HEK293 (cell line): ENCODE data around the gene MAPK8IP3.

Source experiments
- CTCF ChIA-PET: fragments of 350-600 bp; formaldehyde crosslinking; extraction: SDS; loops from one replicate; lab custom pipeline; 2021; ENCODE audit warnings: antibody characterized with exemption; lab: Yijun Ruan, JAX
- POLR2A ChIA-PET: fragments of 300-600 bp; formaldehyde crosslinking; extraction: SDS; loops from one replicate; lab custom pipeline; 2020; ENCODE audit warnings: antibody characterized with exemption, inconsistent platforms; lab: Yijun Ruan, JAX
- H3K27ac ChIP-seq: fragments of 200-500 bp; sonication (Bioruptor generic); 2 replicates; pipeline ENCODE4 v1.5.1; 2014; ENCODE audit warnings: low read depth, low read length, control low read depth, inconsistent platforms; ENCODE audit errors: extremely low read depth
- H3K36me3 ChIP-seq, 2 experiments: fragments of 200-500 bp in 1 of 2; sonication (Bioruptor generic) in 1 of 2; 1 replicate in 1 of 2; 2 replicates in 1 of 2; pipeline ENCODE4 v1.5.1; 2014 to 2017; ENCODE audit warnings: inconsistent platforms in 2 of 2, low read length in 2 of 2; ENCODE audit not compliant: control insufficient read depth in 2 of 2, insufficient read depth in 1 of 2
- H3K4me1 ChIP-seq: fragments of 200-500 bp; sonication (Bioruptor generic); 2 replicates; pipeline ENCODE4 v1.5.1; 2014; ENCODE audit warnings: mild to moderate bottlenecking, low read length, inconsistent platforms; ENCODE audit not compliant: control insufficient read depth, insufficient read depth
- H3K4me3 ChIP-seq: 2 replicates; pipeline ENCODE4 v1.5.1; 2011; ENCODE audit warnings: low read depth, mild to moderate bottlenecking, control low read depth, low read length, moderate library complexity
- H3K9me3 ChIP-seq: fragments of 200-500 bp; sonication (Bioruptor generic); 2 replicates; pipeline ENCODE4 v1.5.1; 2014; ENCODE audit warnings: low read depth, low read length, inconsistent platforms; ENCODE audit not compliant: control insufficient read depth, insufficient read depth
- GFI1B ChIP-seq: fragments of 450-650 bp; formaldehyde crosslinking; IDR thresholded peaks from 2 replicates; pipeline ENCODE4 v1.5.1; 2016; ENCODE audit warnings: missing biosample characterization, missing genetic modification characterization
- HIC1 ChIP-seq: fragments of 450-650 bp; formaldehyde crosslinking; IDR thresholded peaks from 2 replicates; pipeline ENCODE4 v1.5.1; 2016; ENCODE audit warnings: missing biosample characterization, missing genetic modification characterization
- IKZF3 ChIP-seq: fragments of 450-650 bp; IDR thresholded peaks from 2 replicates; pipeline ENCODE4 v1.5.0; 2018; ENCODE audit warnings: missing biosample characterization, mild to moderate bottlenecking, missing genetic modification characterization, moderate library complexity
- KLF10 ChIP-seq: fragments of 450-650 bp; IDR thresholded peaks from 2 replicates; pipeline ENCODE4 v1.5.1; 2018; ENCODE audit warnings: missing biosample characterization, mild to moderate bottlenecking, missing genetic modification characterization
- KLF16 ChIP-seq: fragments of 450-650 bp; formaldehyde crosslinking; IDR thresholded peaks from 2 replicates; pipeline ENCODE4 v1.5.1; 2017; ENCODE audit warnings: missing biosample characterization, missing genetic modification characterization
- KLF9 ChIP-seq: fragments of 450-650 bp; formaldehyde crosslinking; IDR thresholded peaks from 2 replicates; pipeline ENCODE4 v1.5.1; 2016; ENCODE audit warnings: missing biosample characterization, missing genetic modification characterization, low read depth
- ZBTB1 ChIP-seq: fragments of 450-650 bp; formaldehyde crosslinking; IDR thresholded peaks from 2 replicates; pipeline ENCODE4 v1.5.1; 2016; ENCODE audit warnings: missing biosample characterization, missing genetic modification characterization
- ZBTB26 ChIP-seq: fragments of 450-650 bp; formaldehyde crosslinking; optimal IDR thresholded peaks from 2 replicates; pipeline ENCODE3; 2016; ENCODE audit warnings: missing biosample characterization, mild to moderate bottlenecking, missing genetic modification characterization
- ZNF112 ChIP-seq: fragments of 450-650 bp; formaldehyde crosslinking; IDR thresholded peaks from 2 replicates; pipeline ENCODE4 v1.5.0; 2017; ENCODE audit warnings: missing biosample characterization, missing genetic modification characterization
- ZNF148 ChIP-seq: fragments of 450-650 bp; formaldehyde crosslinking; IDR thresholded peaks from 2 replicates; pipeline ENCODE4 v1.5.0; 2017; ENCODE audit warnings: missing biosample characterization, missing genetic modification characterization, borderline replicate concordance
- ZNF16 ChIP-seq: fragments of 450-650 bp; formaldehyde crosslinking; IDR thresholded peaks from 2 replicates; pipeline ENCODE4 v1.5.1; 2016; ENCODE audit warnings: low read depth, missing biosample characterization, missing genetic modification characterization
- ZNF202 ChIP-seq: fragments of 450-650 bp; formaldehyde crosslinking; IDR thresholded peaks from 2 replicates; pipeline ENCODE4 v1.5.1; 2016; ENCODE audit warnings: missing biosample characterization, missing genetic modification characterization, borderline replicate concordance
- ZNF24 ChIP-seq: fragments of 450-650 bp; formaldehyde crosslinking; IDR thresholded peaks from 2 replicates; pipeline ENCODE4 v1.5.1; 2016; ENCODE audit warnings: missing biosample characterization, missing genetic modification characterization
- ZNF335 ChIP-seq: fragments of 450-650 bp; formaldehyde crosslinking; conservative IDR thresholded peaks from 2 replicates; pipeline ENCODE4 v1.5.1; 2016; ENCODE audit warnings: missing biosample characterization, missing genetic modification characterization
- ZNF341 ChIP-seq: fragments of 450-650 bp; formaldehyde crosslinking; IDR thresholded peaks from 2 replicates; pipeline ENCODE4; 2016; ENCODE audit warnings: low read depth, missing biosample characterization, missing genetic modification characterization
- ZNF416 ChIP-seq: fragments of 450-650 bp; formaldehyde crosslinking; IDR thresholded peaks from 2 replicates; pipeline ENCODE4 v1.5.1; 2016; ENCODE audit warnings: missing biosample characterization, missing genetic modification characterization
- ZNF514 ChIP-seq: fragments of 450-650 bp; formaldehyde crosslinking; IDR thresholded peaks from 2 replicates; pipeline ENCODE4 v1.5.1; 2016; ENCODE audit warnings: missing biosample characterization, missing genetic modification characterization
- ZNF521 ChIP-seq: fragments of 450-650 bp; formaldehyde crosslinking; IDR thresholded peaks from 2 replicates; pipeline ENCODE4 v1.5.1; 2017; ENCODE audit warnings: missing biosample characterization, mild to moderate bottlenecking, missing genetic modification characterization
- ZNF529 ChIP-seq: fragments of 450-650 bp; formaldehyde crosslinking; IDR thresholded peaks from 2 replicates; pipeline ENCODE4 v1.5.1; 2017; ENCODE audit warnings: missing genetic modification characterization, missing biosample characterization; ENCODE audit not compliant: insufficient replicate concordance
- ZNF549 ChIP-seq: fragments of 450-650 bp; IDR thresholded peaks from 2 replicates; pipeline ENCODE4 v1.5.1; 2018; ENCODE audit warnings: missing biosample characterization, missing genetic modification characterization, mild to moderate bottlenecking, inconsistent platforms, moderate library complexity
- ZNF555 ChIP-seq: fragments of 450-650 bp; formaldehyde crosslinking; conservative IDR thresholded peaks from 2 replicates; pipeline ENCODE4 v1.5.1; 2017; ENCODE audit warnings: missing biosample characterization, mild to moderate bottlenecking, missing genetic modification characterization, inconsistent platforms
- ZNF585B ChIP-seq: fragments of 450-650 bp; formaldehyde crosslinking; IDR thresholded peaks from 2 replicates; pipeline ENCODE4 v1.5.1; 2016; ENCODE audit warnings: missing biosample characterization, missing genetic modification characterization
- ZNF624 ChIP-seq: fragments of 450-650 bp; formaldehyde crosslinking; IDR thresholded peaks from 2 replicates; pipeline ENCODE4 v1.5.1; 2017; ENCODE audit warnings: missing biosample characterization, missing genetic modification characterization
- ZNF654 ChIP-seq: fragments of 450-650 bp; formaldehyde crosslinking; IDR thresholded peaks from 2 replicates; pipeline ENCODE4 v1.5.1; 2016; ENCODE audit warnings: low read depth, missing biosample characterization, missing genetic modification characterization
- ZNF664 ChIP-seq: fragments of 450-650 bp; formaldehyde crosslinking; IDR thresholded peaks from 2 replicates; pipeline ENCODE4 v1.5.1; 2016; ENCODE audit warnings: missing biosample characterization, missing genetic modification characterization
- ZNF768 ChIP-seq: fragments of 450-650 bp; formaldehyde crosslinking; IDR thresholded peaks from 2 replicates; pipeline ENCODE4 v1.5.1; 2018; ENCODE audit warnings: missing biosample characterization, mild to moderate bottlenecking, missing genetic modification characterization
- ZSCAN18 ChIP-seq: fragments of 450-650 bp; formaldehyde crosslinking; IDR thresholded peaks from 2 replicates; pipeline ENCODE4 v1.5.1; 2016; ENCODE audit warnings: missing biosample characterization, missing genetic modification characterization

MAPK8IP3 gene

GRCh38 chr16:1670371-1670770, 35.6 kb upstream of the MAPK8IP3 start:
- CTCF ChIA-PET: no interaction called here

GRCh38 chr16:1670866-1671265, 35.1 kb upstream of the MAPK8IP3 start:
- Histone ChIP-seq H3K4me3 (no peak overlapping the region), H3K9me3 (no peaks in the 10 kb centered on the region), H3K36me3 (peaks cover 0 to 98% of the 10 kb centered on the region in 2 experiments; a peak in 2 of 3 replicates), H3K4me1 (no peaks in the 10 kb centered on the region), H3K27ac (no peak overlapping the region)
- POLR2A ChIA-PET: interaction anchor here (0.6 kb wide), 2 partner anchors 21 to 134 kb away, joined by 4 to 10 read pairs; no protein-coding TSS in a partner anchor
- CTCF ChIA-PET: no interaction called here
- TF ChIP-seq IKZF3 (tag by site-specific recombination) (no peak), ZNF148 (tag by site-specific recombination) (no peak), ZNF521 (no peak), ZNF341 (tag by site-specific recombination) (no peak), ZNF416 (tag by site-specific recombination) (no peak), ZNF664 (tag by site-specific recombination) (no peak), ZNF16 (tag by site-specific recombination) (no peak), ZNF335 (tag by site-specific recombination) (no peak)

More at GRCh38 chr16:1670371-1670770, 35.6 kb upstream of the MAPK8IP3 start:
- H3K27ac ChIP-seq: no peak overlapping the region
- no peak overlapping the region for H3K4me3 ChIP-seq
- H3K36me3 ChIP-seq: peaks cover 0 to 98% of the 10 kb centered on the region in 2 experiments; a peak in 2 of 3 replicates
- POLR2A ChIA-PET: interaction anchor here (0.6 kb wide), 1 partner anchor 135 kb away, joined by 4 read pairs; no protein-coding TSS in a partner anchor
- H3K4me1 ChIP-seq: no peaks in the 10 kb centered on the region
- TF ChIP-seq ZBTB26 (tag by site-specific recombination) (no peak), KLF9 (tag by site-specific recombination) (no peak), KLF16 (tag by site-specific recombination) (no peak), GFI1B (tag by site-specific recombination) (no peak), ZNF654 (tag by site-specific recombination) (no peak), ZSCAN18 (no peak), ZNF514 (tag by site-specific recombination) (no peak), ZNF416 (tag by site-specific recombination) (no peak), ZNF24 (tag by site-specific recombination) (no peak), HIC1 (tag by site-specific recombination) (no peak), ZNF549 (tag by site-specific recombination) (no peak), ZBTB1 (tag by site-specific recombination) (no peak), ZNF624 (tag by site-specific recombination) (no peak), ZNF585B (tag by site-specific recombination) (no peak), ZNF555 (no peak), ZNF768 (no peak), KLF10 (no peak), ZNF202 (no peak), ZNF112 (tag by site-specific recombination) (no peak), ZNF529 (tag by site-specific recombination) (no peak)
- no peaks in the 10 kb centered on the region for H3K9me3 ChIP-seq
